Spinal cord (tissue), 10 donors: ENCODE measurements around the gene DGKQ. TPM values are rescaled to one million over a fixed set of nuclear protein-coding genes. Genes with fewer than 3 reads are reported as not detected.
"Not testable (repeated sequence)": the region's sequence is repeated elsewhere in the genome, so short reads cannot be mapped to it uniquely, and the experiment has no call there.

Source experiments
- DNase-seq, 6 donors: peaks; one replicate each; pipeline versions ENCODE4 v3.0.0 to v3.0.0-alpha.2; 2013 to 2015; ENCODE audit warnings: low spot score in 6 of 6, low read depth in 4 of 6
- H3K27ac ChIP-seq: one replicate; pipeline ENCODE4 v1.5.1; 2013; ENCODE audit warnings: low read depth, low read length, control low read depth
- H3K27me3 ChIP-seq: one replicate; pipeline ENCODE4 v1.6.1; 2013; ENCODE audit warnings: low read length; ENCODE audit not compliant: control insufficient read depth, insufficient read depth
- H3K36me3 ChIP-seq: one replicate; pipeline ENCODE4 v1.6.1; 2013; ENCODE audit warnings: low read length; ENCODE audit not compliant: control insufficient read depth, insufficient read depth
- H3K4me1 ChIP-seq: one replicate; pipeline ENCODE4 v1.6.1; 2013; ENCODE audit warnings: low read length; ENCODE audit not compliant: control insufficient read depth, insufficient read depth
- H3K4me3 ChIP-seq: one replicate; pipeline ENCODE4 v1.5.1; 2013; ENCODE audit warnings: low read depth, low read length, control low read depth
- H3K9me3 ChIP-seq: one replicate; pipeline ENCODE4 v1.6.1; 2013; ENCODE audit warnings: low read length; ENCODE audit not compliant: control insufficient read depth, insufficient read depth
- WGBS: methylation state at CpG from one replicate; pipeline ENCODE4 v1.1.5; 2013; ENCODE audit warnings: missing lambda C conversion rate; ENCODE audit not compliant: insufficient coverage; 5-methylcytosine and 5-hydroxymethylcytosine counted together
- polyA plus RNA-seq, 2 donors: library from polyadenylated mRNA; unstranded; fragments of 120-200 nt; gene quantifications; one replicate each; pipeline ENCODE4 v1.2.1, GENCODE V29; 2013; ENCODE audit not compliant: insufficient read length in 2 of 2
- total RNA-seq, 2 donors: library from RNA; depleted of rRNA in 1 of 2; stranded (reverse); fragments of 120-200 nt in 1 of 2; fragments of >200 nt in 1 of 2; gene quantifications; one replicate each; pipeline versions ENCODE4 v1.2.3 to v1.2.4, GENCODE V29; 2013 to 2014
- donor health status: healthy.

DGKQ gene
- total and polyA plus RNA-seq, 4 donors, result 10.4 to 28.4 (median 18.4) TPM

DNA sequence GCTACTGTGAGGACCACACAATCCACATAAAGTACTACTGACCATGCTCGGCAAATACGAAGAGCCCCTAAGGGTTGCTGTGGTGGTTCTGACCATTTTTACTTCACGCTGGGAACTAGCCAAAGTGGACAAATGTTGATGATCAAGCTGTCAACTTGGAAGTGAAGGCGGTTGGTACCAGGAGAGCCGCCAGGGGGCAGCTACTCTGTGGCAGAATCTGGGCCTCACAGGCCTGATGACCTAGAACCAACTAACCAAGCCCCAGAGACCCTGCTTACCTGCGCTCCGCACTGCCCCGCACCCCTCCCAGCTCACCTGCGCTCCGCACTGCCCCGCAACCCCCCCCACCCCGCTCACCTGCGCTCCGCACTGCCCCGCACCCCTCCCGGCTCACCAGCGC lies 46.8 kb downstream of the DGKQ start:
- Histone ChIP-seq H3K4me3 (no peak overlapping the region), H3K9me3 (no peaks in the 10 kb centered on the region), H3K4me1 (peaks cover 17% of the 10 kb centered on the region), H3K27ac (no peak overlapping the region), H3K36me3 (peaks cover 13% of the 10 kb centered on the region), H3K27me3 (no peaks in the 10 kb centered on the region)
- no peak for DNase-seq
- WGBS, result 70% methylated on average over 4 of the region's 17 CpGs

DNA sequence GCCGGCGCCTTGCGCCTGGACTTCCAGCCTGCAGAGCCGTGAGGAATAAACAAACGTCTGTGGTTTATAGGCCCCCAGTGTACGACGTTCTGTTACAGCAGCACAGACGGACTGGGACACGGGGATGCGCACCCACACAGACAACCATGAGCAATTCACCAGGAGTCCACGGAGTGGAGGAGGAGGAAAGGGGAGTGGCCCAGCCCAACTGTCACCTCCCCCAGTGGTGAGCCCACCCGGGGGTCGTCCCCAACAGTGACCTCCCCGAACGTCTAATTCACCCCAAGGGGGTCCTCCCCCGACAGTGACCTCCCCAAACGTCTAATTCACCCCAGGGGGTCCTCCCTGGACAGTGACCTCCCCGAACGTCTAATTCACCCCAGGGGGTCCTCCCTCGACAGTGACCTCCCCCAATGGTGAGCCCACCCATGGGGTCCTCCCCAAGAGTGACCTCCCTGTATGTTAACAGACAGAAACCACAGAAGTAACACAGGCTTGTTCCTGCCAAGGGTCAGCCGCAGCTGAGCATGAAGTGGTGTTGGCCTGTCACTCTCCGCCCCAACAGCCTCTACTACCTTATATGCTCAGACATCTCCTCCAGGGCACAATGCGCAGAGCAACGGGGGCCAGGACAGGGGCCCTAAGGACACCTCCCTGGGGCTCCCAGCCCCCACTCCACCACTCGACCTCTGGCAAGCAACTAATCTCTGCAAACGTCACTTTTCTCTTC lies 47.4 kb downstream of the DGKQ start:
- WGBS, result 78% methylated on average over 19 of the region's 26 CpGs
- Histone ChIP-seq H3K4me3 (no peak overlapping the region), H3K9me3 (no peaks in the 10 kb centered on the region), H3K36me3 (peaks cover 13% of the 10 kb centered on the region), H3K4me1 (peaks cover 11% of the 10 kb centered on the region), H3K27ac (no peak overlapping the region), H3K27me3 (no peaks in the 10 kb centered on the region)
- no peak for DNase-seq

DNA sequence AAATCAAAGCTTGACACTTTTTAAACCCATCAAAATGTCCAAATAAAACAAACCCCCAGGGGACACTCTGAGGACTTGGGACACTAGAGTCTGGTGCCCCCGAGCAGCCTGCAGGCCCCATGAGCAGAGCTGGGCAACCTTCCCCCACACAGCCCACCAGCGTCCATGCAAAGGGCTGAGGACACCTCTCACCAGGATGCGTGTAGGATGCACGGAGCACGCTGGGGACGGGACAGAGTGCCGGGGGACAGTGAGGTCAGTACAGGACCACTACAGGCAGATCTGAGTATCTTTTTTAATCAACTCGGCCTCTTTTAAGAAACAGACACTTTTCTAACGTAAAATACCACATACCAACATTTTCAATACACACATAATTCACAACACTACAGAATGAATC lies 48.2 kb downstream of the DGKQ start:
- Histone ChIP-seq H3K4me1 (peaks cover 6% of the 10 kb centered on the region), H3K27me3 (no peaks in the 10 kb centered on the region), H3K27ac (no peak overlapping the region), H3K36me3 (peaks cover 13% of the 10 kb centered on the region), H3K4me3 (no peak overlapping the region), H3K9me3 (no peaks in the 10 kb centered on the region)
- no peak for DNase-seq
- 77% methylated on average over 7 of the region's 9 CpGs for WGBS

DNA sequence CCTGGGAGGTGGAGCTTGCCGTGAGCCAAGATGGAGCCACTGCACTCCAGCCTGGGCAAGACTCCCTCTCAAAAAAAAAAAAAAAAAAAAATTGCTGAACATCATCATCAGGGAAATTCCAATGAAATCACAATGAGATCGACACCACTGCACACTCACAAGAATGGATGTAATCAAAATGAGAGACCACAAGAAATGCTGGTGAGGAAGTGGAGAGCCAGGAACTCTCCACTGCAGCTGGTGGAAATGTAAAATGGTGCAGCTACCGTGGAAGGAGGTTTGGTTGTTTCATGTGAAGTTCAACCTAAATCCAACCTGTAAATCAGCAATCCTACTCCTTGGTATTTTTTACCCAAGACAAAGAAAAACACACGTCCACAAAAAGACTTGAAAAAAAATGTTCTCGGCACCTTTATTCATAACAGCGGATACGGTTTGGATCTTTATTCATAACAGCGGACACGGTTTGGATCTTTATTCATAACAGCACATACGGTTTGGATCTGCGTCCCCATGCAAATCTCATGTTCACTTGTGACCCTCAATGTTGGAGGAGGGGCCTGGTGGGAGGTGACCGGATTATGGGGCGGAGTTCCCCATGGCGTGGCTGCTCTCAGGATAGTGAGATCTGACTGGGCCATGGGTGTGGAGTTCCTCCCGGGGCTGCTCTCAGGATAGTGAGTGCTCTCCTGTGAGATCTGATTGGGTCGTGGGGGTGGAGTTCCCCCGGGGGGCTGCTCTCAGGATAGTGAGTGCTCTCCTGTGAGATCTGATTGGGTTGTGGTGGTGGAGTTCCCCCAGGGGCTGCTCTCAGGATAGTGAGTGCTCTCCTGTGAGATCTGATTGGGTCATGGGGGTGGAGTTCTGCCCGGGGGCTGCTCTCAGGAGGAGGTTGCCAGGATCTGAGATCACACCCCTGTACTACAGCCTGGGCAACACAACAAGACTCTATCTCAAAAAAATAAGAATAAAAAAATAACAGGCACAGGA lies 49.0 kb downstream of the DGKQ start:
- Histone ChIP-seq H3K27ac (no peak overlapping the region), H3K27me3 (no peaks in the 10 kb centered on the region), H3K36me3 (peaks cover 13% of the 10 kb centered on the region), H3K4me1 (peaks cover 6% of the 10 kb centered on the region), H3K4me3 (no peak overlapping the region), H3K9me3 (no peaks in the 10 kb centered on the region)
- DNase-seq, result no peak
- WGBS, result 69% methylated on average over 6 of the region's 18 CpGs

DNA sequence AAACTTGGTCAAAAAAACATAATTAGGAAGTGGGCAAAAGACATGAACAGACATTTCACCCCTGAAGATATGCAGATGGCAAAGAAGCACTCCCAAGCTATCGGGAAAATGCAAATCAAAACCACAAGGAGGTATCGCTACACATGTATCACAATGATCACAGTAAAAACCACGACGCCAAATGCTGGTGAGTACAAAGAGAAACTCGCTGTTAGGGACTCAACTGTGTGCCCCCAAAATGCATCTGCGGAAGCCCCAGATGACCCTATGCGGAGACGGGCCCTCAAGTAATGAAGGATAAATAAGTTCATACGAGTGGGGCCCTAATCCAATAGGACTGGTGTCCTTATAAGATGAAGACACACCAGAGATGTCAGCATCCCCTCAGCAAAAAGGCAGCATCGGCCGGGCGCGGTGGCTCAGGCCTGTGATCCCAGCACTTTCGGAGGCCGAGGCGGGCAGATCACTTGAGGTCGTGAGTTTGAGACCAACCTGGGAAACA lies 51.5 kb downstream of the DGKQ start:
- Histone ChIP-seq H3K27ac (no peak overlapping the region), H3K4me3 (no peak overlapping the region), H3K9me3 (no peaks in the 10 kb centered on the region), H3K36me3 (peaks cover 9% of the 10 kb centered on the region), H3K4me1 (peaks cover 4% of the 10 kb centered on the region), H3K27me3 (no peaks in the 10 kb centered on the region)
- WGBS, result 63% methylated on average over 14 of the region's 17 CpGs
- DNase-seq, result no peak

DNA sequence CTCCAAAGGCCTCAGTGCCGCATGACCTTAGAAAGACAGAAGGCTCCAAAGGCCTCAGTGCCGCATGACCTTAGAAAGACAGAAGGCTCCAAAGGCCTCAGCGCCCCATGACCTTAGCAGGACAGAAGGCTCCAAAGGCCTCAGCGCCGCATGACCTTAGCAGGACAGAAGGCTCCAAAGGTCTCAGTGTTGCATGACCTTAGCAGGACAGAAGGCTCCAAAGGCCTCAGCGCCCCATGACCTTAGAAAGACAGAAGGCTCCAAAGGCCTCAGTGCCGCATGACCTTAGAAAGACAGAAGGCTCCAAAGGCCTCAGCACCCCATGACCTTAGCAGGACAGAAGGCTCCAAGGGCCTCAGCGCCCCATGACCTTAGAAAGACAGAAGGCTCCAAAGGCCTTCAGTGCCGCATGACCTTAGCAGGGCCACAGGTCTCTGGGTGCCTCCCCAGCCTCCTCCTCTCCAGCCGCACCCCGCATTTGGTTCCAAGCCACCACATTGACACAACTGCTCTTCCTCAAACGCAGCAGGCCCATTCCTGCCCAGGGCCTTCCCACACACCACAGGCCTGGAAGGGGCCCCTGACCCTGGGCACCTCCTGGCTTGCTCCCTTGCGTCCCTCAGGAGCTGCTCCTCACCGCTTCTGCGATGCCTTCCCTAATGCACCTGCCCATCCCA lies 54.2 kb downstream of the DGKQ start:
- not testable (repeated sequence) for H3K9me3 ChIP-seq, H3K27me3 ChIP-seq, H3K27ac ChIP-seq, H3K4me3 ChIP-seq, H3K36me3 ChIP-seq, DNase-seq, H3K4me1 ChIP-seq
- 97% methylated on average over 14 of the region's 15 CpGs for WGBS

DNA sequence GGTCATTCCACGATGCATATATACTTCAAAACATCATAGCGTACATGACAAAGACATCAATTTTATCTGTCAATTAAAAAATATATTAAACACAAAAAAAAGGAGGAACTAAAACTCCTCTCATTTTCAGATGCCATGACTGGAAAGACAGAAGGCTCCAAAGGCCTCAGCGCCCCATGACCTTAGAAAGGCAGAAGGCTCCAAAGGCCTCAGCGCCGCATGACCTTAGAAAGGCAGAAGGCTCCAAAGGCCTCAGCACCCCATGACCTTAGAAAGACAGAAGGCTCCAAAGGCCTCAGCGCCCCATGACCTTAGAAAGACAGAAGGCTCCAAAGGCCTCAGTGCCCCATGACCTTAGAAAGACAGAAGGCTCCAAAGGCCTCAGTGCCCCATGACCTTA lies 54.8 kb downstream of the DGKQ start:
- DNase-seq, H3K36me3 ChIP-seq, H3K4me1 ChIP-seq, H3K4me3 ChIP-seq, H3K27ac ChIP-seq, H3K27me3 ChIP-seq, H3K9me3 ChIP-seq: not testable (repeated sequence)
- 100% methylated on average over 2 of the region's 6 CpGs for WGBS

DNA sequence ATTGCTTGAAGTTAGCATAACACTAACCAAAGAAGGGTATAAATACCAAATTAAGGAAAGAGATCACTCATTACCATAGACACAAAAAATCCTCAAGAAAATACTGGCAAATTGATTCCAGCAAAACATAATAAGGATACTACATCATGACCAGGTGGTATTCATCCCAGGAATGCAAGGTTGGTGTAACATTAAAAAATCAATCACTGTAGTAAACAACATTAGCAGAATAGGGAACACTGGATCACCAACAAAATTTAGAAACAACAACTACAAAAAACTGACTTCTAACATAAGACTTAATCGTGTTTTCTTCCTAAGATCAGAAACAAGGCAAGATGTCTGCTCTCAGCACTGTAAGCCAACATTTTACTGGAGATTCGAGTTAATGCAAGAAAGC lies 55.4 kb downstream of the DGKQ start:
- WGBS, result no CpG with 5 or more reads among the region's 2 CpGs
- Histone ChIP-seq H3K9me3 (no peaks in the 10 kb centered on the region), H3K27ac (no peak overlapping the region), H3K4me3 (no peak overlapping the region), H3K36me3 (peaks cover 10% of the 10 kb centered on the region), H3K27me3 (no peaks in the 10 kb centered on the region), H3K4me1 (peaks cover 12% of the 10 kb centered on the region)
- DNase-seq, result no peak

DNA sequence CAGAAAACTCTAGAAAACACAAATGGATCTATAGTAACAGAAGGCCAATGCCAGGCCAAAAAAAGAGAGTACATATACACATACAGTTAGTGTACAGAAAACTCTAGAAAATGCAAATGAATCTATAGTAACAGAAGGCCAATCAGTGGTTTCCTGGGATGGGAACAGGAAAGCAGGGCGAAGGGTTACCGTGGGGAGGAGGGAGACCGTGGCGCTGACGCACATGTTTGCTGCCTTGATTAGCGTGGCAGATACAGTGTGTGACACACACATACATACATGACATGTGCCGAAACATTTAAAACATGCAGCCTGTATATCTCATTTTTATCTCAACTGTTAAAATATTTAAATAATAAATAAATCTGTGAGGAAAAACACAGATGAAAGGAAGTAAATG lies 55.9 kb downstream of the DGKQ start:
- peaks cover 17% of the 10 kb centered on the region for H3K4me1 ChIP-seq
- H3K9me3 ChIP-seq, result no peaks in the 10 kb centered on the region
- no peak overlapping the region for H3K4me3 ChIP-seq
- no peaks in the 10 kb centered on the region for H3K27me3 ChIP-seq
- peaks cover 14% of the 10 kb centered on the region for H3K36me3 ChIP-seq
- DNase-seq, result no peak
- no CpG with 5 or more reads among the region's 7 CpGs for WGBS
- no peak overlapping the region for H3K27ac ChIP-seq
